Activated CD4-positive, alpha-beta T cell treated with anti-CD3 and anti-CD28 coated beads for 4 hours (primary cell): Measurements from ENCODE around the gene CR2.
"Not testable (repeated sequence)": the region's sequence is repeated elsewhere in the genome, so short reads cannot be mapped to it uniquely, and the experiment has no call there.

Source experiments
- DNase-seq, 2 donors: peaks; one replicate each; pipeline ENCODE4 v3.0.0-alpha.2; 2020

The CR2 gene

DNA sequence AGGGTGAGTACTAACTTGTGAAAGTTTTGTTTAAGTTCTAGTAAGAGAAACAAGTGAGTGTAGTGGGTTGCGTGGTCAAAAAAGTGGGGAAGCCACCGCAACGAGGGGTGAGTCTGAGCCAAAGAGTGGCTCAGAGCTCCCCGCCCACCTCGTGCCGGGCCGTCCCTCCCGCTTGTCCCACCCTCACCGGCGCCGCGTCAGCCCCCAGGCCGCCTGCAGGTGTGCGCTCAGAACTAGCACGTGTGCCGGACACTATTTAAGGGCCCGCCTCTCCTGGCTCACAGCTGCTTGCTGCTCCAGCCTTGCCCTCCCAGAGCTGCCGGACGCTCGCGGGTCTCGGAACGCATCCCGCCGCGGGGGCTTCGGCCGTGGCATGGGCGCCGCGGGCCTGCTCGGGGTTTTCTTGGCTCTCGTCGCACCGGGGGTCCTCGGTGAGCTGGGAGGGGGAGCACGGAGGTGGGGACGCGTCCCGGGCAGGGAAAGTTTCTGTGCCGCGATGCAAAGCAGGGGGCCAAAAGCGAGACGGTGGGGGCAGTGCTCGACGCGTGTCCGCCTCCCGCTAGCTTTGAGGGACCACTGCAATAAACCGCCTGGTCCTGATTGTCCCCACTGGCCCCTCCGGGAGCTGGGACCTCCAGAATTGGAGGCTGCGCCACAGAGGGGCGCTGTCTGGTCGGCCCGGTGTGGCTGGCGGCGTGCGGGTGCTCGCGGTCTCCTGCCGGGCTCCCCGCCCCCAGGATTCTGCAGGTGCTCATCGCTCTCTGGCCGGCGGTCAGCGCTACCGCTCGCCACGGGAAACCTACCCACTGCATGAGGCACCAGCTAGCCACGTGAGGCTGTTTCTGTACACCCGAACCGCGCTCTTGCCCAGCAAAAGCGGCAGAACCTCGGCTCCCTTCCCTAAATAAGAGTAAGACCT is at the start of gene CR2:
TSS of gene CR2 (plus strand) at position 283 of the 919 bp plus-strand sequence. CDS start at position 374, 91 bp downstream.
- peak; percentile 15 to 40 for DNase-seq

- no peak for DNase-seq
These were observed 49.1 kb upstream of the CR2 start for GRCh38 chr1:207404849-207405525.

DNA sequence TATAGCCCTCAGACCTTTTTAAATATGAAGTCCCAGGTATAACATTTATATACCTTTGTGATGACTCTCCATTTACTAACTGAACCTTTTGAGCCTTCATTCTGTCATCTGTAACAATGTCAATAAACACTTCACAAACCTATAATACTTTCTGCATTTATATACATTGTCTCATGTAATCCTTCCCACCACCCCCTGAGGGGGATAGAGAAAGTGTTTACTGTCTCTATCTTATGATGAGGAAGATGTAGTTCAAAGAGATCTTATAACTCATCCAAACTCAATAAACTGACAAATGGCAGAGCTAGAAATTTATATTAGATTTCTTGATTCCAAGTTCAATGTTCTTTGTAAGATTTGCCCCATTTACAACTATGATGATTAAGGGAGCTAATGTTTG is 48.3 kb upstream of the CR2 start:
- DNase-seq: no peak

- DNase-seq: no peak
These were observed 46.4 kb upstream of the CR2 start for GRCh38 chr1:207407655-207408260.

DNA sequence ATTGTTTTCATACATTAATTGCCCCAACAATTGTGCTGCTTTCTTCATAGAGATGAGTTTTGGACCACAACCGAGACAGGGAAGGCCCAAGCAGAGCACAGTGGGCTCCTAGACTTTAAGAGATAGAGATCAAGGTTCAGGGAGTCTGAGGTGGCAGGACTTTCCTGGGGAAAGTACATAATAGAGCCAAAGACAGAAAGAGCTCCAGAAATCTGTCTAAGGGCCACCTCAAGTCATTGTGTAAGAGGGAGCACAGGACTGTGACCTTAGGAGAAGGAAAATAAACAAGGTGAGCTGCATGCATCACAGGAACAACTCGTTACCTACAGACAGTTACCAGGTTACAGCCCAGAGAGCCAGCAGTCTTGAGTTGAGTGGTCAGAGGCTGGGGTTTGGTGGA is 41.3 kb upstream of the CR2 start:
- no peak for DNase-seq

GRCh38 chr1:207414606-207415108 is 39.5 kb upstream of the CR2 start:
- no peak for DNase-seq

- DNase-seq: no peak
These were observed 37.1 kb upstream of the CR2 start for GRCh38 chr1:207417076-207417475.

- DNase-seq: no peak
These were observed 35.8 kb upstream of the CR2 start for GRCh38 chr1:207418351-207418750.

DNA sequence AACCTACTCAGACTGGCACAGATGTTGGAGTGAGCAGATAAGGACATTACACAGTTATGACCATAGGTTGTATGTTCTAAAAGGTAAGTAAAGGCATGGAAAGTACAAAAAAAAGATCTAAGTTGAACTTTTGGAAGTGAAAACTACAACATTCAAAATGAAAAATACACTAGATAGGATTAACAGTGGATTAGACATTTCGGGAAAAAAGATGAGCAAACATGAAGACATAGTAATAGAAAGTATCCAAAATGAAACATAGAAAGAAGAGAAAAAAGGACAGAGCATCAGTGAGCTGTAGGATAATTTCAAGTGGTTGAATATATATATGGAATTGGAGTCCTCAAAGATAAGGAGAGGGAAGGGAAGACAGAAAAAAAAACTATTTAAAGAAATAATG is 34.0 kb upstream of the CR2 start:
- DNase-seq: no peak

DNA sequence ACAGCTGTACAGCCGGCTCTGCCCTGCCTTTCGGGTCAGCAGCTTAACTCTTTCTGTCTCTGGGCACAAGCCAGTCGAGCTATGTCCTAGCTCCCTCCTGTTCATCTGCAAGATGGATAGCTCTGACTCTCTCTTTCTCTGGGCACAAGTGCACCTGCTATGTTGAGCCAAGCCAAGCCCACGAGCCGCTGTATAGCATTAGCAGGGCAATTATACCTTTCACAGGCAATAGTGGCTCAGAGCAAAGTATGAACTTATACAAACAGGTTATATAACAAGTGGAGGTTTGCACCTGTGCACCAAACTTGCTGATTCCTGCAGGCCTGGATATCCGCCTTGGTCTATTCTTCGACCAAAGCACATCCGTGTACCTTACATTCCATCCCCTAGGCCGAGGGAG is 33.0 kb upstream of the CR2 start:
- no peak for DNase-seq

- DNase-seq: no peak
These were observed 30.4 kb upstream of the CR2 start for GRCh38 chr1:207423560-207424292.

- DNase-seq: no peak
These were observed 29.5 kb upstream of the CR2 start for GRCh38 chr1:207424570-207425131.

DNA sequence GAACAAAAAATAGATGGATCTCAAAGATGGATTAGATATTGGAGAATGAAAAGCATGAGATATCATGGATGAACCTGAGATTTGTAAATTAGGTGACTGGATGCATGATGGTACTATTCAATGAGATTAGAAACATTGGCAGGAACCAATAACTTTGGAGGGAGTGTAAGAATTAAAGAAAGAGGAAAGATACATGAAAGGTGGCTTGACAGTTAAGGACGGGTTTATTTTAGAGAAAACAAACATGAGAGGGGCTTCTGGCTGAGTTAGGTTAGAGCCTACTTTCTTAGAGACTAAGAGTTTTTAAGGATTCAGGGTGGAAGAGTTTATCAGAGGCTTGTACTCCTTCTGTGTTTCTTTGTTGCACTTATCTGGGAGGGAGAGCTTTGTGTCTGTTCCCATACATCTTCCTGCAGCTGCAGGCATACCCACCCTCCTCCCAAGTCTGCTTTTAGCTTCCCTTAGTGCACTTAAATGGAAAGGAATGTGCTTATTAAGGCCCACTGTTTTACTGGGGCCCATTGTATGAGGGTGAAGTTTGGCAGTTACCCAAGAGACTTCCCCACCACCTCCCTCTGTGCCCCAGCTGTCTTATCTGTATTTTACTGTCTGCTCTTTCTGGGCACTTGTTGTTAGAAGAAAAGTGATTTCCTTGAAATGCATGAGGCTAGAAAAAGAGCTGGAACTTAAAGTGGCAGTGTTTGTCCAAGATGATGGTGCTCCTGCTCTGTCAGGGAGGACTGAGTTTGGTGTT is 26.1 kb upstream of the CR2 start:
- DNase-seq: no peak

DNA sequence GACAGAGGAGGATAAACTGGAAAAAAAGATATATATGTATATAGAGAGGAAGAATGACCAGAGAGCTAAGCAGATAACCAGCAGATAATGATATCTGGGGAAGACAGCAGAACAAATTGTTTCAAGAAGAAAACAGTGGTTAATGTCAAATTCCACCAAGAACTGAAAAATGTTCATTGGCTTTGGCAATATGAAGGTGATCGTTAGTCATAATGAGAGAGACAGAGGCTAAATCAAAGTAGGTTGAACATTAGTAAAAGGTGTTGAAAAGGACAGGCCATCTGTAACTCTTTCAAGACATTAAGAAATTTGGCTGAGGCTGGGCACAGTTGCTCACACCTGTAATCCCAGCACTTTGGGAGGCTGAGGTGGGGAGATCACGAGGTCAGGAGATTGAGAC is 25.3 kb upstream of the CR2 start:
- DNase-seq: no peak

DNA sequence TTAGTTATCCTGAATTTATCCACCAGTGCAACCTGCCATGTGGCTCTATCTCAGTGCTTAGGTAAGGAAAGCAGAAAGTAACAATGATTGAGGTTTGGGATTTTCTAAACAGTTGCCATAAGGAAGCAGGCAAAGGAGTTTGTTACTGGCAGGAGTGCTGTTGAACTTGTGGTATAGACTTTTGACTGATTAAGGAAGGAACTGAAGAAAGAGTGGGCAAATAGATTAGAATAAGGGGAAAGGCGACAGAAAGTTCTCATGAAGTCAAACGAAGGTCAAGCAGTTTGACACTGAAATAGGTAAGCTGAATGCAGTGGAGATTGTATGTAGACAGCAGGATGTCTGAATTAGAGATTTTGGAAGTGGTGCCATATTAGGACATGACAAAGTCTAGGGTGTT is 24.2 kb upstream of the CR2 start:
- no peak for DNase-seq

DNA sequence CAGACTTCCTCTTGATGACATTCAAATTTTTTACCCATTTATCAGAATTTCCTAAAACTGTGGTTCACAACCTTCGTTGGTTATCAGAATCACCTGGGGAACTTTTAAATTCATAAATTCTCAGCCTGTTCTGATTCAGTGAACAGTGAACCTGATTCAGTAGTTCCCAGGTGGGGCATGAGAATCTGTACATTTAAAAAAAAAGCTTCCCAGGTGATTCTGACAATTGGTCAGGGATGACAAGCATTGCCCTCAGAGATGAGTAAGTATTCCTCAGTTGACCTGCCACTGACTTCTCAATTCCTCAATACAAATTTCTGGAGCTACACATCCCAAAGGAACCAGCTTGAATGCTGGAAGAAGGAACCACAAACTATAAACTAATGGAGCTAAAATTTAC is 23.5 kb upstream of the CR2 start:
- DNase-seq: no peak

DNA sequence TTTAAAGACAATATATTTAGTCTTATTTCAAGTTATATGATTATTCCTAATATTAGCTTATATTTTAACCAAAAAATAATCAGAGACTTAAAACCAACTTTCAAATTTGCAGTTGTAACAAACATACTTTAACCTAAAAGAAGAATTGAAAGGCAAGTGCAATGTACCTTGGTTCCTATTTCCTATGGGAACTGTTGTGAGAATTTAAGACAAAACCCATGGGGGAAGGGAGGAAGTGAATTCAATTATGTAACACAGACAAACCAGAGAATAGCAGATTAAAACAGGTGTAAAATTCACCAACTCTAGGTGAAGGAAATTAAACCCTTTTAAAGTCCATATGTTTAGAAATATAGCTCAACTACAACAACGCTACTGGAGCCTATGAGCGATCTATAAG is 22.6 kb upstream of the CR2 start:
- no peak for DNase-seq

- no peak for DNase-seq
These were observed 20.7 kb upstream of the CR2 start for GRCh38 chr1:207433435-207433834.

GRCh38 chr1:207436746-207437145 is 17.4 kb upstream of the CR2 start:
- DNase-seq: not testable (repeated sequence)

DNA sequence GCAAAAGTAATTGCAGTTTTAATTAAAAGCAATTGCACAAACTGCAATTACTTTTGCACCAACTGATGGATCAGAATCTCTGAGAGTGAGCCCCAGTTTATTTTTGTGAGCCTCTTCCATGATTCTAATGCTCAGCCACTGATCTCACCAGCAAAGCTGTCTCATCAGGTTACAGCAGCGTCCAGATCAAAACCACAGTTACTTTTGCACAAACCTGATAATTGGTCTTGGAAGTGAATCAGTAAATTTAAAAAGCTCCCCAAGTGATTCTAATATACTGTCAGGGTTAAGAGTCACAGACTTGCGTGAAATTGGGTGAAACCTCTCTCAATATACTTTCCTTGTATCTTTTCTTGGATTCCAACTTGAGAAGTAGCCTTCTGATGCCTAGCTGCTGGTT is 13.5 kb upstream of the CR2 start:
- no peak for DNase-seq

DNA sequence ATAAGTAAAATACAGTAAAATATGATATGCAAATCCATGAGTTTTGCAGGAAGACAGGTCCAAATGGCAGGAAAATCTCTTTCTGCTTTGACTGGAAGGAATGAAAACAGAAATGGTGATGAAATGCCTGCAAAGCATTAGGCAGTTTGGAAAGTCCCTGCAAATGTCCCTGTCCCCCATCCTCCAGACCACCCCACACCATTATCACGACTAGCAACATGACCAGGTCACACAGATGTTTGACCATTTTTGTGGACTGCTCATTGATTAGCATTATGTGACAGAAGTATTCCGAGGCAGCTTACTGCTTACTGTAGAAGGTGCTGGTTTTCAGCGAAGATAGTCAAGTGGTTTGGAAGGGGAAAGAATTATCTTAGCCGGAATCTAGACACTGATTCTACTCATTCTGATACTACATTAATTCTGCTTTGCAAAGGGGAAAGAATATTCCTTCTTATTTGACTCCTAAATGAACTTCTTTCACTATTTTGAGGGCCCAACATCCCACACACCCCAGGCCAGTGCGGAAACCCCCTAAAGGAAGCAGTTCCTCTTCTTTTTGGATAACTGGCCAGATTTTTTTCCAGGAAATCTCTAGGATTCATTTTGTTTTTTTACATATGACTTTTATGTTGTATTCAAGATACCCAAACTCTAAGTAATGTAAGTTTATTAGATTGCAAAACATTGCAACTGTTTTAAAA is 9.5 kb upstream of the CR2 start:
- no peak for DNase-seq
